ENCODE results near the gene SORBS2. TPM values are rescaled to one million over a fixed set of nuclear protein-coding genes. Genes with fewer than 3 reads are reported as not detected.

The SORBS2 gene
- total and polyA plus RNA-seq, 2 of the 4 experiments (the other 2 are of a cell fraction) = 0.18 TPM; not detected in 1

DNA sequence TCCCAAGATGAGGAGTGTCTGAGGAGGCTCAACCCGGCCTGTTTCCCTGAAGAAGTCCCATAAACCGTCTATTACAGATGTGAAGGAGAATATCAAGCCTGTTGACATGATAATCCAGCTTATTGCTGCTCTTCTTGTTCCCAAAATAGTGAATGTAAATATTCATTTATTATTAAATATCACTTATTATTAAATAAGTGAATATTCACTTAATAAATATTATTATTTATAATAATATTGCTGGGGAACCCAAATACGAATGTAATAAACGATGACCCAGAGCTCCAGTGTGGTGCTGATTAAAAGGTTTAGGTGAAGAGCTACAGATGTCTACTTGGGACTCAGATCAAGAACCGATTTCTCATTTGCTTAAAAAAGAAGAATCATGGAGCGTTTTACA, 23.8 kb upstream of the SORBS2 start:
- no peak overlapping the region for H2BK5ac ChIP-seq (ENCODE audit: low read depth, low read length, poor library complexity, severe bottlenecking)
- H2AK5ac ChIP-seq (ENCODE audit: low read depth, low read length) = no peak overlapping the region
- peaks cover 24% of the 10 kb centered on the region for H3K4me1 ChIP-seq (ENCODE audit: control insufficient read depth, insufficient read depth, low read length)
- ATAC-seq (ENCODE audit: low read depth) (no peak), DNase-seq (no peak)
- no peaks in the 10 kb centered on the region for H3K27me3 ChIP-seq (ENCODE audit: control insufficient read depth, insufficient read depth, low read length)
- H3K36me3 ChIP-seq (ENCODE audit: control insufficient read depth, insufficient read depth, low read length) = no peaks in the 10 kb centered on the region
- peaks cover 15% of the 10 kb centered on the region for H3K9me1 ChIP-seq (ENCODE audit: insufficient read depth, low read length)
- no peak overlapping the region for H2BK20ac ChIP-seq (ENCODE audit: low read depth, low read length)
- no peak overlapping the region for H3K4me3 ChIP-seq (ENCODE audit: insufficient read depth, low read depth, low read length)
- ChIA-PET POLR2A (ENCODE audit: unreplicated experiment) (no interaction called here), CTCF (no interaction called here)
- no peaks in the 10 kb centered on the region for H4K20me1 ChIP-seq (ENCODE audit: insufficient read depth, low read length)
- no TSS peak for BruUV-seq (replicated peaks)
- H4K91ac ChIP-seq (ENCODE audit: insufficient read depth, low read depth, low read length) = no peak overlapping the region
- H2BK120ac ChIP-seq (ENCODE audit: low read depth, low read length) = no peak overlapping the region
- H3K9me3 ChIP-seq (ENCODE audit: control insufficient read depth, insufficient read depth, low read length) = no peaks in the 10 kb centered on the region
- no peak overlapping the region for H3K9ac ChIP-seq (ENCODE audit: low read depth, low read length)
- no peak overlapping the region for H2BK15ac ChIP-seq (ENCODE audit: low read depth, low read length)
- no peak overlapping the region for H3K14ac ChIP-seq (replicated peaks; ENCODE audit: low read depth, low read length)
- no peak overlapping the region for H3K27ac ChIP-seq (ENCODE audit: insufficient read depth, low read length)
- H2AK9ac ChIP-seq (replicated peaks; ENCODE audit: low read depth, low read length, poor library complexity) = no peak overlapping the region
- in situ Hi-C loops (cut with MboI; ENCODE audit: low sequenced_read_pairs) (no loop called here), intact Hi-C loops (cut with micrococcal nuclease) (no loop called here), dilution Hi-C loops (cut with HindIII; ENCODE audit: low sequenced_read_pairs, unreplicated experiment) (no loop called here)
- no peak overlapping the region for H4K5ac ChIP-seq (ENCODE audit: low read depth, low read length)
- H4K8ac ChIP-seq (ENCODE audit: low read depth in 2 of 2, low read length in 2 of 2) = no peak overlapping the region
- no peak overlapping the region for H3K4me2 ChIP-seq (ENCODE audit: low read depth, low read length)
- peak overlapping the region; percentile 52; the same call in 1 of the 2 replicates for H3K23ac ChIP-seq (ENCODE audit: low read depth, low read length)
- WGBS, 2 experiments (ENCODE audit: extremely low coverage in 2 of 2, insufficient read length in 1 of 2) = no CpG with 5 or more reads among the region's 6 CpGs
- no peak overlapping the region for H3K56ac ChIP-seq (ENCODE audit: extremely low read depth, insufficient read depth, low read length)
- H3K79me1 ChIP-seq (ENCODE audit: low read depth in 1 of 2, low read length in 2 of 2) = no peaks in the 10 kb centered on the region
- no peak overlapping the region for H2AFZ ChIP-seq (replicated peaks; ENCODE audit: low read length, poor library complexity)
- TF ChIP-seq FOS (IDR thresholded peaks at IDR 0.05; ENCODE audit: low read depth, low read length) (no peak), CEBPB (IDR thresholded peaks at IDR 0.05; ENCODE audit: low read depth, low read length) (no peak), MAZ (IDR thresholded peaks at IDR 0.05; ENCODE audit: borderline replicate concordance, low read depth, low read length) (no peak), MXI1 (IDR thresholded peaks at IDR 0.05; ENCODE audit: borderline replicate concordance, low read depth, low read length) (no peak), MAFK (IDR thresholded peaks at IDR 0.05; ENCODE audit: low read depth, low read length) (no peak), CHD1 (IDR thresholded peaks at IDR 0.05; ENCODE audit: low read depth, low read length) (no peak), BHLHE40 (IDR thresholded peaks at IDR 0.05; ENCODE audit: low read depth, low read length) (no peak), RFX5 (IDR thresholded peaks at IDR 0.05; ENCODE audit: low read depth, low read length) (no peak), RAD21 (IDR thresholded peaks at IDR 0.05; ENCODE audit: low read length) (no peak)
- TF ChIP-seq, protein P1, sequence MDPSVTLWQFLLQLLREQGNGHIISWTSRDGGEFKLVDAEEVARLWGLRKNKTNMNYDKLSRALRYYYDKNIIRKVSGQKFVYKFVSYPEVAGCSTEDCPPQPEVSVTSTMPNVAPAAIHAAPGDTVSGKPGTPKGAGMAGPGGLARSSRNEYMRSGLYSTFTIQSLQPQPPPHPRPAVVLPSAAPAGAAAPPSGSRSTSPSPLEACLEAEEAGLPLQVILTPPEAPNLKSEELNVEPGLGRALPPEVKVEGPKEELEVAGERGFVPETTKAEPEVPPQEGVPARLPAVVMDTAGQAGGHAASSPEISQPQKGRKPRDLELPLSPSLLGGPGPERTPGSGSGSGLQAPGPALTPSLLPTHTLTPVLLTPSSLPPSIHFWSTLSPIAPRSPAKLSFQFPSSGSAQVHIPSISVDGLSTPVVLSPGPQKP (IDR thresholded peaks at IDR 0.05; ENCODE audit: borderline replicate concordance, low read depth, low read length) = no peak
- H3K18ac ChIP-seq (ENCODE audit: low read depth, low read length) = no peak overlapping the region
- no peak overlapping the region for H3K4ac ChIP-seq (ENCODE audit: low read depth, low read length)

All from IMR-90 (cell line).